HG03280 (cell line): ENCODE results near the gene GBGT1.
A peak's percentile ranks its signal among the peaks of the same experiment; 100 is the strongest.

Source experiments
- ATAC-seq: cut with Tn5 transposase; IDR thresholded peaks from one replicate; pipeline ENCODE4 v1.9.1; 2021; ENCODE audit warnings: mild to moderate bottlenecking, moderate library complexity; ENCODE audit not compliant: unreplicated experiment

The GBGT1 gene

DNA sequence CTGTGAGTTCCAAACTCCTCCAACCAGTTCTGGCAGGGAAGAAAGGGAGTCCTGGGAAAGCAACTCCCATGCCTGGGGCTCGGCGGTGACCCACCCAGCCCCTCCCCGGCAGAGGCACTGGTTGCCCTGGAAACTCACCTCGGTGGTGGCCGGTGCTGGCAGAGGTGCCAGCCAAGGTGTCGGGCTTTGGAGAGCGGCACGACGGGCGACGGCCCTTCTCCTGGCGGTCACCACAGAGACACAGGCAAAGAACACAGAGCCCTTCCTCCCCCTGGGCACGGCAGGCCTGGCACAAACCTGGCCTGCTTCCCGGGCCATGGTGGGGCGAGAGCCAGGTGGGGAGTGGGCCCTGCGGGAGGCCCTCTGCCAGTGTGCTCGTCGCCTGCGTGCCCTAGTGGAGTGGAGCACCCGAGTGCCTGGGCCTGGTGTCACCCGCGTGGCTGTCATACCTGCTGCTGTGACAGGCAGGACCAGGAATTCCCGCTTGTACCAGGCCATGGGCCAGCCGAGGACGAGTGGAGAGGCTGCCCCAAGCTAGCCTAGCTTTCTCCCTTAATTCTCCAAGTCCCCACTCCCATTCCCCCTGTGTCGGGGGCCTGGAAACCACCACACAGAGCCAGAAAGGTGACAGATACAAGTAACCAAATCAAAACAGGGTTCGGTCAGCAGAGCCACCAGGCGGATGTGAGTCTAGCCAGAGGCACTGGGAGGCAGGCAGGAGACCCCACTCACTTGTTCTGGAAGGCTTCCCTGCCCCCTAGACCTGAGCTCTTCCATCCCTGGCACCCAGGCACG is 34.5 kb downstream of the GBGT1 start:
- ATAC-seq = no peak

DNA sequence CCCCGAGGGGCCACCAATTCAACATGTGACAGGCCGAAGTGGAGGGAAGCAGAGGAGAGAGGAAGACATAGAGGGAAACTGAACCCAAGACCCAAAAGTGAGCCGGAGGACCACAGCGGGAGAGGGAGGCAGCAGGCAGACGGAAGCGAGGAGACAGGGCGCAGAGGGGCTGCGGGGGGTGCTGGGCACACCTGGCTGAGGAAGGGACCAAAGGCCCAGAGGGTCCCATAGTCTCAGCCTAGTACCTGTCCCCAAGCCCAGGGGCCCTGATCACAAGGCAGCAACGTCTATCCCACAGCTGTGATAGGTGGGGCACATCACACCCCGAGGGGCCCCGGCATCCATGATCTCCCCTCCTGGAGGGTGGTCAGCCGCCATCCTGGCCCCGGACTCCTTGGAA is 35.6 kb downstream of the GBGT1 start:
- ATAC-seq = no peak

DNA sequence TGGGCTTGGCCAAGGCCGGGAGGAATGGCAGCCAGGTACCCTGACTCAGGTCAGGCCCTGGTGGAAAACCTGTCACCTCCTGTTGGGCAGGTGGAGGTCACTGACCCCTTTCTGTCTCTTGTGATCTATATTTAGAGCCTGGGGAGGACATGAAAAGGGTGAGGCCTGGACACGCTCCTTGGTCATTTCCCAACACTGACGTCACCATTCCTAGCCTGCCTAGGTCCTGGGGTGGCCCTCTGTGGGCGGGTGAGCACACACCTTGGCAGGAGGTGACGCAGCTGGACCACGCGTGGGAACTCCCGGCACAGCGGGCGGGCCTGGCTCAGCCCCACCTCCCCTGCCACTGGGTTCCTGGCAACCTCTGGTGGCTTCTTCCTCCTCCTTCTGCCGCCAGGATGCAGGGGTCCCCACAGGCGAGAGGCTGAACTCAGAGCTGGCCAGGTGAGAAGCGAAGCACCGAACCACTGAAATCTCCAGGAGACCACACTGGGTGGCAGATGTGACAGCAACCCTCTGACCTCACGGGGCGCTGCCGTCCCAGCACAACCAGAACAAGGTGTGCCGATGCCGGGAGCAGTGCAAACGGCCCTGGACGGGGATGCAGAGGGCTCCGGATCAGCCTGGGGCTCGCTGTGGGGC is 36.3 kb downstream of the GBGT1 start:
- no peak for ATAC-seq

DNA sequence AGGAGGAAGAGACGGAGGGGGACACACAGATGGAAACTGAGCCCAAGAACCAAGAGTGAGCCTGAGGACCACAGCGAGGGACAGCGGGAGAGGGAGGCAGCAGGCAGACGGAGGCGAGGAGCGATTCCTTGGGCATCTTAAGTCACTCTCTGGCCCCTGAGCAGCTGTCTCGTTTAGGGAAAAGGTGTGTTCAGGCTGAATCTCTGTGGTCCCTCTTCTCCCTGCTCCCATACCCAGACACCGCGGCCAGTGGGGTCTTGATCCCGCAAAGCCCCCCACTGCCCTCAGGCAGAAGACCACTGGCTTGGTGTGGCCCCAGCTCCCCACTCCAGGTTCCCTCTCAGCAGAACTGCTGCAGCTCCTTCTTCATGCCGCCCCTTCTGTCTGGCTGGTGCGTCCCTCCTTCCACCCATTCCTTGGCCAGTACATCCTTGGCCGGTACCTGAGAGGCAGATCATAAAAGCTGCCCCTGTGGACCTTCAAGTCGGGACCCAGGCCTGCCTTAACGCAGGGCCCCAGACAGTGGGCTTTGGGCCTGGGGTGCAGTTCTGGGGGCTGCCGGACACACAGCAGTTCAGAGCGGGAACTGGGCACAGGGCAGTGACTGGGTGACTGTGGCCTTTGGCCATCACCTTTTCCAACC is 36.9 kb downstream of the GBGT1 start:
- no peak for ATAC-seq

DNA sequence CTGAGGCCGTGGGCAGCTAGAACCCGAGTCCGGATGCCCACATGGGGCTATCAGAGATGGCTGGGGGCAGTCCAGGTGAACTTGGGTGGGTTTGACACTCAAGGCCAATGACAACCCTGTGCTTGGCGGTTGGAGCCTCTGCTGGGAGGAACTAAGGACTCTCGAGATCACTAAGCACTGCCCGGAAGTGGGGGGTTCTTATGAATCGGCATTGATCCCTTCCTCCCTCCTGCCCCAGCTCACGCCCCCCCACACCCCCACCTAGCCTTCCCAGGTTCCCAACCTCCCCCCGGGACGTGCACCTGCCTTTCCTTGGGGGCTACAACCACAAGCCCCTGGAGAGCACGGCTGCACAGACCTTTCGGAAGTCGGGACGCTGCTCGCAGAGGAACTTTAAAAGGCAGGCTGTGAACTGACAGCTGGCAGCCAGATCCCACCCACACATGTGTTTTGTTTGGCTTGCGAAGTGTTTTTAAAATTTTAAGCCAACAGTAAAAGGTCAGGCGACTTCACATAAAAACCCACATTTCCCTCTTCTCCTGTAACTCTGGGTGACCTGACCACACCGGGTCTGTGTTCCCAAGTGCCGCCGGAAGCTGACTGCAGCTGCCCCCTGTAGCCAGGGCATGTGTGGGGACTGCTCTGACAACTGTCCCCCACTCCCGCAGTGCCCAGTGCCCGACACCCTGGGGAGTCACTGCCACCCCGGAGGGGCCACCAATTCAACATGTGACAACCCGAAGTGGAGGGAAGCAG is 37.6 kb downstream of the GBGT1 start:
- ATAC-seq = no peak

DNA sequence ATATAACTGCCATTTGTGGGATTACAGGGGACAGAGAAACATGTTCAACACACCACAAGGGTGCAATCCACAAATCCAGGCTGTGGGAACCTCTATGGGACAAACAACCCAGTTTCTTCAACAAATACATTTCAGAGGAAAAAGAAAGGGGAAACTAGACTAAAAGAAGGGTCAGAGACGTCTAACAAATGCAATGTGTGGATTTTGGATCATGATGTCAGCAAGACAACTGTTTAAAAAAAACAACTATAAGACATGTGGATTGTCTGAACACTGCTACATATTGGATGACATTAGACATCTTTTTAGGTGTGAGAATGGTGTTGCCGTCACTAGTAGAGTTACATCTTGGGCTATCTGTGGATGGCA is 38.8 kb downstream of the GBGT1 start:
- no peak for ATAC-seq

DNA sequence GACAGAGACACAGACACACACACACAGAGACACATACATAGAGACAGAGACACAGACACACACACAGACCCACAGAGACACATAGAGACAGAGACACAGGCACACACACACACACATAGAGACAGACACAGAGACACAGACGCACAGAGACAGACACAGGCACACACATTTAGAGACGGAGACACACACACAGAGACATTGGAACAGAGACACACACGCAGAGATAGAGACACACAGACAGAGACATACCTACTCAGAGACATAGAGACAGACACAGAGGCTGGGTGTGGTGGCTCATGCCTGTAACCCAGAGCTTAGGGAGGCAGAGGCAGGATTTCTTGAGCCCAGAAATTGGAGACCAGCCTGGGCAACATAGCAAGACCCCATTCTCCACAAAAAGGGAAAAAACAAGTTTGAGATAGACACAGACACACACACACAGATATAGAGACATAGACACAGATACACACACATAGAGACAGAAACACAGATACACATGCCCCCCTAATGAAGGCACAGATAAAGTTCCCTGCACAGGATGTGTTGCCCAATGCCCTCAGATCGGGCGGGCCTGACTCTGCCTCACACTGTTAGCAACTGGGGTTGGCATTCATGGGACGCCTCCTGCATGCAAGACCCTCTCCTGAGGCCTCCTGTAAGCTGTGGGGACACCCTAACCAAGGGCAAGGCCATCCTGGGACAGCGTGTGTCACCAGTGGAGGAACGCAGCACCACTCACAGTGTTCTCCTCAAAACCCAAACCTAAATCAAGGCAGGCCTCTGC is 39.4 kb downstream of the GBGT1 start:
- no peak for ATAC-seq

DNA sequence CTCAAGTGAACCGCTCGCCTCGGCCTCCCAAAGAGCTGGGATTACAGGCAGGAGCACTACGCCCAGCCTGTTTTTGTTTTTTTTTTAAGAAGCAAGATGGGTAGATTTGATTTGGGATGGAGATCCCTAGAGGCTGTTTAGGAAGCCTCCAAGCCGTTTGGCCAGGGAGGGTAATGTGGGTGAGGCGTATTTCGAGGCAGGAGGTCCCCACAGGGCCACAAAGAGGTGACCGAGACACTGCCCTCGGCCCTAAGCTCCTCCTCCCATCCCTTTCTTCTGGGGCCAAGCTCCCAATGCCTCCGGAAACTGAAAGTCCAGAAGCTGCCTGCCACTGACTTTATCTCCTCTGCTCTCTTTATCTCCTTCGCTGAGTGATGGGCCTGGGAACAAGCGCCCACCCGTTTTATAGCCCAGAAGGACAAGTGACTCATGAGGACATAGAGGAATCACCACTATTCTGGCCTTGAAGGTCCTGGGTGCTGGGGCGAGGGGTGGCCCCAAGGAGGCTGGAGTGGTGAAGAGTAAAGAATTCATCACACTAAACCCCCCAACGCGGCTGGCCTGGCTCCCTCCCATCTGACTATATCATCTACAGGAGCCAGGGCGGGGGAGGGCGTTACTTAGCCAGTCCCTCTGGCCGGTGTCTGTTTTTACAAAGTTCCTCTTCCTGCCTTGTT is 40.6 kb downstream of the GBGT1 start:
- ATAC-seq = no peak

DNA sequence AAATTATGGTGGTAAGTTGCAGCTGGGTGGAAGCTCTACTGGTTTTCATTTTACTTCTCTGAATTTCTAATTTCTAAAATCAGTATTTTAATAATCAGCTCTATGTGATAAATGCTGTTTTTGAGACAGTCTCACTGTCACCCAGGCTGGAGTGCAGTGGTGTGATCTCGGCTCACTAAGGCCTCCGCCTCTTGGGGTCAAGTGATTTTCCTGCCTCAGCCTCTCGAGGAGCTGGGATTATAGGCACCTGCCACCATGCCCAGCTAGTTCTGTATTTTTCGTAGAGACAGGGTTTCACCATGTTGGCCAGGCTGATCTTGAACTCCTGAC is 41.1 kb downstream of the GBGT1 start:
- ATAC-seq = no peak

DNA sequence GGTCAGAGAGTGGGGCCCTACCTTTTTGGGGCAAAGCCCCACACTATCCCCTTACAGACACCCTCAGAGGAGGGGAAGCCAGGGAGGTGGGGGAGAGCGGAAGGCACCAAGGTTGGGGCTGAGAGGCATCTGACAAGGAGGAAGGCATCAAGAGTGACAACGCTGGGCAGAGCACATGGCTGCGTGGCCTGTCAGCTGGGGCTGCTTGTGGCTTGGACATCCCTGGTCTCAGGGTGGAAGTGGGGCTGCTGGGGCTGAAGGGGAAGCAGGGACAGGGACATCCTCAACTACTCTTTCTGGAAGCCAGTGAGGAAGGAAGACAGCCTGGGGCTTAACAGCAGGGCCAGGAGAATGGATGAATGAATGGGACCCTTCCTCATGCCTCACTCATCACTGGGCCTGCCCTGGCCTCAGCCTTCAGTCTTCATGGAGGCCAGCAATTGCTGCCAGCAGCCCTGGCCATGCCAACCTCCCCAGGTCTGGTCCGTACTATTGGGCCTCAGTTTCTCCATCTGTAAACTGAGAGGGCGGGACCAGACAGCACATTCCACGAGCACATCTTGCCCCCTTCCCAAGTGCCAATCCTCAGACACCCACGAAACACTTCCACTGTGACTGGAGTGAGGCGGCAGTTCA is 41.7 kb downstream of the GBGT1 start:
- ATAC-seq = no peak

DNA sequence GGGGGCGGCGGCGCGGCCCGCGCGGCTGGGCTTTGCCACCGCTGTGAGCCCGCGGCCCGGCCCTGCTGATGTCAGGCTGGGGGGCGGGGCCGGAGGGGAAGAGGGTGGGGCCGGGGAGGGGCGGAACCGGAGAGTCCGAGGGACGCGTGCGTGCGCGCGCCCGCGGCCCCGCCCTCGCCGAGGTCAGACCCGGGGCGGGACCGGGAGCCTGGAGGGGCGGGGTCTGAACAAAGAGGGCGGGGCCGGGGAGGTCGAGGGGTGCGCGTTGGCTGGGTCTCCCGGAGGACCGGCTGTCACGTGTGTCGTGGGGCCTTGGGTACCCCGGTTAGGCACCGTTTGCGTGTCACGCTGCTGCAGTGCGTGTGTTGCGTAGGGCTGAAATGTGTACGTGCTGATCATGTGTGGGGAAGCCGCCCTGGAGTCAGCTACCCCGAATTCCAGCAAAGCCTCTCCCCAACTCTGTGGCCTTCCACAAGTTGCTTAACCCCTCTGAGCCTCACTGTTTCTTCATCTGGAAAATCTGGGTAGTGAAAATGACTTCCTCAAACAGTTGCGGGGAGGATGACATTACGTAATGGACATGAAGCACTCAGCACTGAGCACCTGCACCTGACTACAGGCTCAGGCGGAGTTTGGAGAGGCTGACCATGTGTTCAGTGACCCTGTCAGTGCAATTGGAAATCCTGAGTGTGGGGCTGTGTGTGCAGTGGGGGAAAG is 42.4 kb downstream of the GBGT1 start, which contains the start of gene RALGDS:
Gene RALGDS, minus strand, starts transcription at position 43 of the 717 bp plus-strand sequence. CDS start 86 bp downstream, outside the sequence.
- ATAC-seq = peak; percentile 77

DNA sequence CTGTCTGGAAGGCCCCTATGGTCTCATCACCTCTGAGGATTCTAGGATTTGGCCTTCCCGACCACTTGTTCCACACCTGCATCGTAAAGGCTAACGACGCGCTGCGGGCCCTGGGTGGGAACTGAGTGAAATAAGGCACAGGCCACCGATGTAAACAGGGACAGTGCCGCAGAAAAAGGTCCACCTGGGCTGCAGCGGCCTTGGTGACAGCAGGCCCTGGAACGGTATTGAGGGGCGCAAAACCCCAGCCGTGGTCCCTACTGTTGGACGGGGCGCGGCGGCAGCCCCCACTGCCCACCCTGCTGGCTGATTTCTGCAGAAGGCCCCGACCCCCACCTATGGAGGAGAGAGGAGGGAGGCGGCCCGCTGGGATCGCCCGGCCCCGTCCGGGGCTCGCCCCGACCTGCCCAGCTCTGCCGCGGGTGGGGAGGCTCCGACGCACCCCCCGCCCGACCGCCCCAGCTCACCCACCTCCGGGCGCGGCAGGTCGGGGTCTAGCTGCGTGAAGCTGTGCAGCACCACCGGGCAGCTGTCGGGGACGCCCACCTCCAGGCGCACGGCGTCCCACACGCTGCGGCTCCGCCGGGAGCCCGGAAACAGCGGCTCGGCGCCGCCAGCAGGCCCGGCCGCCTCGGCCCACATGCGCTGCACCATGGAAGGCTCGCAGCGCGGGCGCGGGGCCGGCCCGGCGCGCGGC is 43.1 kb downstream of the GBGT1 start:
- no peak for ATAC-seq

DNA sequence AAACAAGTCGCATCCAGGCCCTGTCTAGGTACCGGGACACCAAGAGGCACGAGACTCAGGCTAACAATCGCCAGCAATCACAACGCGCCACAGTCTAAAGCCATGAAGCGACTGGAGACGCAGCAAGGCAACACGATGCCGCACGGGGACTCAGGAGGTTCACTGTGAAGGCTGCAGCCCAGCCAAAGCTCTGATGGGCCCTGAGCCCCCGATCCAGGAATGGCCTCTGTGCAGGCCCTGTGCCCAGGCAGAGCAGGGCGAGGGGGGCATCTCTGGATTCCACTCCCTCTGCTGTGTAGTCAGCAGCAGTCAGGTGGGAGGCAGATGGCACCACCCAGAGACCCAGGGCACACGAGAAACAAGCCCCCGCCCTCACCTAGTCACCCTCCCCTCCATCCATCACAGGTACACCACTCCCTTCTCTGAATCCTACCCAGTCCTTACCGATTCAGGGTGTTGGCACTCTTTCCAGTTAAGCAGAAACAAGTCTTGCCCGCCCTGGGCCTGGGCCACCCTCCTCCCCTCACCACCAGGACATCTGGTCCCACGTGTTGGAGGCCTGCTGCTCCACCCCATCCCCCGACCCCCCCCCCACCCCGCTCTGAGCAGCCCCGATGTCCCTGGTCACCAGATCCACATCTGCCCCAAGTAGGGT is 43.7 kb downstream of the GBGT1 start:
- no peak for ATAC-seq

DNA sequence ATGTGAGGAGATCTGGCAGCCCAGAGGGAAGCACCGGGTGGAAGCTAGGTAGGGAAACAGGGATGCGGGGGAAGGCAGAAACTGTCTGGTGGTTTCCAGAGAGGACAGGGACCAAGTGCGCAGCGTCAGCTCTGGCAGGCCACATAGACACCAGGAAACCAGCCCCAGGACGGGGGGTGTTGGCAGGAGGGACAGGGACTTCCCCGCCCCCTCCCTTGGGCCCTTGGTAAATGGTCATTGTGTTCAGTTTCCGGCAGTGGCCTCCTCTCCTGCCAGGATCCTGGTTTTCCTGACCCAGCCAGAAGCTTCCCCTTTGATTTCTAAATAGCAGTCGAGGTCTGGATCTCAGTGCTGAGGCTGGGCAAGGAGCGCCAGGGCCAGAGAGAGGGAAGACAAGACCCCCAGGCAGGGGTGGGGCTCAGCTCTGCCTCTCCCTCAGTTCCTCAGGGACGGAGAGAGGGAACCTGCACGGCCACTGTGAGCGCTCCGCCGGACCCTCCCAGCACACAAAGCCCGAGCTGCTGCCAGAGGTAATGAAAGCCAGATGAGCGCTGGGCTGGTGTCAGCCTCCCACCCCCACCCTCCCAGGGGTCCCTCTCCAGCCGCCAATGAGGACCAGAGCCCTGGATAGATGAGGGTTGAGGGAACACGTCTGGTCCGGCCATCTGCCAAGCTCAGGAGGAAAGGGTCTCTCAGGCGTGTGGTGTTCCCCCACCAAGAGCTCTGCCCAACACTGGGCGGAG is 44.4 kb downstream of the GBGT1 start:
- ATAC-seq = no peak

DNA sequence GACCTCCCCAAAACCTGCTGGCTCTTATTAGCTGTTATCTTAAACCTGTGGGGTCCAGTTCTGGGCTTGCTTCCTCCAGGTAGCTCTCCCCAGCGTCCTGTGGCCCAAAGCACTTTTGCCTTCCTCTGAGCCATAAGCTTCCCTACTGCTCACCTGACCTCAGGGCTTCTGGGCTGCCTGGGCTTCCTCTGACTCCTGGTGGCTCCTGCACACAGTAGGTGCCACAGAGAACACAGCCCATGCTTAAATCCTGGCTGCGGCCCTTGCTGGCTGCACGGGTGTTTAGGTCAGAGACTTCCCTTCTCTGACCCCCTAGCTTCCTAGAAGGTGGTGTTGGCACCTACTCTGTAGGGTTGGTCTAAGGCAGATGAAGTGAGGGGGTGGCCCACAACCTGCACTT is 45.1 kb downstream of the GBGT1 start:
- ATAC-seq = no peak

DNA sequence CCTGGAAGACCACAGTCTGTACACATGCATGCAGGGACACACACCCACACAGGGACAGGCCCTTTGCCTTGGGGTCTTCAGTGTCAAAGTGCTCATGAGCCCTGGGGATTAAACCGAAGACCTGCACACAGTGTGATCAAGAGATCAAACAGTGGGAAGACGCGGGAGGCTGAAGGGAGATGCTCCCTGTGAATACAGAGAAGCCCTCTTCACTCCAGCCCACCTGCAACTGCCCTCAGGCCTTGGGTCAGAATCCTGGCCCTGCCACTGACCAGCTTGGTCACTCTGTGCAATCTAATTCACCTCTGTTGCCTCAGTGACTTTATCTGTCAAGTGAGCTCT is 45.6 kb downstream of the GBGT1 start:
- ATAC-seq = no peak
